ENCODE results near the gene LRP3. TPM values are rescaled to one million over a fixed set of nuclear protein-coding genes. Genes with fewer than 3 reads are reported as not detected.

The LRP3 gene
- total and polyA plus RNA-seq, 2 of the 13 experiments (the other 11 are each of a cell fraction or from before 2014, with no cell fraction given) = 17.6 to 51.6 TPM

DNA sequence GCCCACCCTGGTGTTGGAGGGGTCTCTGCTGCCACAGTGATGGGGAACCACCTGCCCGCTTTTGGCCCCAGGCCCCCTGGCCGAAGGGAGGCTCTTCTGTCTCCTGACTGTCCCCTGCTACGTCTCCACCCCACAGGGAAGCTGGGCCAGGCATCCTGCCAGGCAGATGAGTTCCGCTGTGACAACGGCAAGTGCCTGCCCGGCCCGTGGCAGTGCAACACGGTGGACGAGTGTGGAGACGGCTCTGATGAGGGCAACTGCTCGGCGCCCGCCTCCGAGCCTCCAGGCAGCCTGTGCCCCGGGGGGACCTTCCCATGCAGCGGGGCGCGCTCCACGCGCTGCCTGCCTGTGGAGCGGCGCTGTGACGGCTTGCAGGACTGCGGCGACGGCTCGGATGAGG is 11.0 kb downstream of the LRP3 start:
- BruUV-seq (replicated peaks) = no TSS peak
- TF ChIP-seq ZSCAN31 (CRISPR knock-in tag; IDR thresholded peaks at IDR 0.05; ENCODE audit: low read depth) (no peak), ATF7 (IDR thresholded peaks at IDR 0.05) (no peak), ATF7 (CRISPR knock-in tag; IDR thresholded peaks at IDR 0.05) (no peak), LCORL (IDR thresholded peaks at IDR 0.05) (no peak), LCORL (CRISPR knock-in tag; IDR thresholded peaks at IDR 0.05) (no peak)
- Histone ChIP-seq H3K4me1 (ENCODE audit: insufficient read depth, low read length) (no peaks in the 10 kb centered on the region), H3K4me2 (ENCODE audit: low read depth, low read length) (no peak overlapping the region), H3K9me3 (ENCODE audit: low read length) (no peaks in the 10 kb centered on the region), H3K4me3 (replicated peaks in 1 of 3; ENCODE audit: insufficient read depth in 1 of 3, low read depth in 2 of 3, low read length in 3 of 3) (no peak overlapping the region), H3K9ac (ENCODE audit: insufficient read depth, low read depth, low read length) (no peak overlapping the region), H3K27me3 (ENCODE audit: control insufficient read depth in 1 of 2, insufficient read depth in 2 of 2, low read length in 2 of 2) (no peaks in the 10 kb centered on the region), H4K20me1 (ENCODE audit: insufficient read depth, low read length) (no peaks in the 10 kb centered on the region), H3K27ac (ENCODE audit: extremely low read length, insufficient read depth, low read length) (no peak overlapping the region), H3K36me3 (replicated peaks in 1 of 2; ENCODE audit: control insufficient read depth in 1 of 2, insufficient read depth in 2 of 2, low read length in 2 of 2) (peaks cover 20 to 28% of the 10 kb centered on the region in 2 experiments), H3K79me2 (ENCODE audit: insufficient read depth, low read length) (peaks cover 2% of the 10 kb centered on the region), H2AFZ (ENCODE audit: low read length) (no peak overlapping the region)
- DNase-seq (ENCODE audit: low spot score) (no peak), FAIRE-seq (no peak), ATAC-seq (no peak)
- in situ Hi-C loops (cut with HindIII; ENCODE audit: extremely low pct_ligation_motif_present, low pct_unique_long_range_greater_than_20kb) (no loop called here), intact Hi-C loops (cut with micrococcal nuclease; ENCODE audit: unreplicated experiment) (no loop called here)
- ChIA-PET CTCF (ENCODE audit: low intra/inter-chr PET ratio, low total read pairs) (no interaction called here), POLR2A (no interaction called here)
- WGBS (ENCODE audit: low lambda C conversion rate) = 100% methylated on average over 6 of the region's 27 CpGs

DNA sequence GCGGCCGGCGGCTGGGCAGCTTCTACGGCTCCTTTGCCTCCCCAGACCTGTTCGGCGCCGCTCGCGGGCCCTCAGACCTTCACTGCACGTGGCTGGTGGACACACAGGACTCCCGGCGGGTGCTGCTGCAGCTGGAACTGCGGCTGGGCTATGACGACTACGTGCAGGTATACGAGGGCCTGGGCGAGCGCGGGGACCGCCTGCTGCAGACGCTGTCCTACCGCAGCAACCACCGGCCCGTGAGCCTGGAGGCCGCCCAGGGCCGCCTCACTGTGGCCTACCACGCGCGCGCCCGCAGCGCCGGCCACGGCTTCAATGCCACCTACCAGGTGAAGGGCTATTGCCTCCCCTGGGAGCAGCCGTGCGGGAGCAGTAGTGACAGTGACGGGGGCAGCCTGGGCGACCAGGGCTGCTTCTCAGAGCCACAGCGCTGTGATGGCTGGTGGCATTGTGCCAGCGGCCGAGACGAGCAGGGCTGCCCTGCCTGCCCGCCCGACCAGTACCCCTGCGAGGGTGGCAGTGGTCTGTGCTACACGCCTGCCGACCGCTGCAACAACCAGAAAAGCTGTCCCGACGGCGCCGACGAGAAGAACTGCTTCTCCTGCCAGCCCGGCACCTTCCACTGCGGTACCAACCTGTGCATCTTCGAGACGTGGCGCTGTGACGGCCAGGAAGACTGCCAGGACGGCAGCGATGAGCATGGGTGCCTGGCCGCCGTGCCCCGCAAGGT is 11.6 kb downstream of the LRP3 start:
- H3K79me2 ChIP-seq (ENCODE audit: insufficient read depth, low read length) = peaks cover under 1% of the 10 kb centered on the region
- H2AFZ ChIP-seq (ENCODE audit: low read length) = no peak overlapping the region
- no peak for ATAC-seq
- ChIA-PET POLR2A (no interaction called here), CTCF (ENCODE audit: low intra/inter-chr PET ratio, low total read pairs) (no interaction called here)
- H4K20me1 ChIP-seq (ENCODE audit: insufficient read depth, low read length) = no peaks in the 10 kb centered on the region
- in situ Hi-C loops (cut with HindIII; ENCODE audit: extremely low pct_ligation_motif_present, low pct_unique_long_range_greater_than_20kb) (no loop called here), intact Hi-C loops (cut with micrococcal nuclease; ENCODE audit: unreplicated experiment) (no loop called here)
- H3K36me3 ChIP-seq (replicated peaks in 1 of 2; ENCODE audit: control insufficient read depth in 1 of 2, insufficient read depth in 2 of 2, low read length in 2 of 2) = peaks cover 20 to 28% of the 10 kb centered on the region in 2 experiments
- DNase-seq (ENCODE audit: low spot score) = no peak
- whole genome bisulfite sequencing (ENCODE audit: low lambda C conversion rate) = 97% methylated on average over 21 of the region's 64 CpGs
- TF ChIP-seq, protein P1, sequence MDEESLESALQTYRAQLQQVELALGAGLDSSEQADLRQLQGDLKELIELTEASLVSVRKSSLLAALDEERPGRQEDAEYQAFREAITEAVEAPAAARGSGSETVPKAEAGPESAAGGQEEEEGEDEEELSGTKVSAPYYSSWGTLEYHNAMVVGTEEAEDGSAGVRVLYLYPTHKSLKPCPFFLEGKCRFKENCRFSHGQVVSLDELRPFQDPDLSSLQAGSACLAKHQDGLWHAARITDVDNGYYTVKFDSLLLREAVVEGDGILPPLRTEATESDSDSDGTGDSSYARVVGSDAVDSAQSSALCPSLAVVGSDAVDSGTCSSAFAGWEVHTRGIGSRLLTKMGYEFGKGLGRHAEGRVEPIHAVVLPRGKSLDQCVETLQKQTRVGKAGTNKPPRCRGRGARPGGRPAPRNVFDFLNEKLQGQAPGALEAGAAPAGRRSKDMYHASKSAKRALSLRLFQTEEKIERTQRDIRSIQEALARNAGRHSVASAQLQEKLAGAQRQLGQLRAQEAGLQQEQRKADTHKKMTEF (CRISPR knock-in tag; IDR thresholded peaks at IDR 0.05) = no peak
- TF ChIP-seq RBFOX2 (IDR thresholded peaks at IDR 0.05; ENCODE audit: low read depth, low read length) (peak; percentile 51), AGO2 (optimal IDR thresholded peaks at IDR 0.05; ENCODE audit: low read depth, low read length) (peak; percentile 35), ZSCAN20 (CRISPR knock-in tag; IDR thresholded peaks at IDR 0.05; ENCODE audit: borderline replicate concordance) (no peak), ZNF468 (CRISPR knock-in tag; IDR thresholded peaks at IDR 0.05) (no peak), HNRNPLL (IDR thresholded peaks at IDR 0.05; ENCODE audit: low read depth, low read length, poor library complexity, severe bottlenecking) (peak; percentile 7), TBX3 (IDR thresholded peaks at IDR 0.05; ENCODE audit: borderline replicate concordance) (no peak)
- no peak overlapping the region for H3K9ac ChIP-seq (ENCODE audit: insufficient read depth, low read depth, low read length)
- H3K4me2 ChIP-seq (ENCODE audit: low read depth, low read length) = no peak overlapping the region
- no peaks in the 10 kb centered on the region for H3K4me1 ChIP-seq (ENCODE audit: insufficient read depth, low read length)
- no peak overlapping the region for H3K27ac ChIP-seq (ENCODE audit: extremely low read length, insufficient read depth, low read length)
- no TSS peak for BruUV-seq (replicated peaks)
- H3K27me3 ChIP-seq (ENCODE audit: control insufficient read depth in 1 of 2, insufficient read depth in 2 of 2, low read length in 2 of 2) = no peaks in the 10 kb centered on the region
- H3K4me3 ChIP-seq (replicated peaks in 1 of 3; ENCODE audit: insufficient read depth in 1 of 3, low read depth in 2 of 3, low read length in 3 of 3) = no peak overlapping the region
- FAIRE-seq = no peak
- H3K9me3 ChIP-seq (ENCODE audit: low read length) = no peaks in the 10 kb centered on the region
